DND-41 (cell line): ENCODE data around the gene CIP2A.

ENCODE experiments used
- ATAC-seq: fragments of 200-7000 bp; cut with Tn5 transposase; 3 replicates; pipeline ENCODE4 v1.9.1; 2021; ENCODE audit warnings: low read depth; ENCODE audit not compliant: insufficient read depth
- DNase-seq: peaks from one replicate; pipeline ENCODE4 v3.0.0-alpha.2; 2020
- H2AFZ ChIP-seq: 2 replicates; pipeline ENCODE4 v1.6.0; 2012; ENCODE audit warnings: low read depth, low read length
- H3K27ac ChIP-seq: 2 replicates; pipeline ENCODE4 v1.5.1; 2012; ENCODE audit warnings: low read length, inconsistent platforms
- H3K27me3 ChIP-seq: fragments of 200-600 bp; sonication (generic); 2 replicates; pipeline ENCODE4 v1.6.0; 2012; ENCODE audit warnings: low read length, mild to moderate bottlenecking, inconsistent platforms; ENCODE audit not compliant: insufficient read depth, poor library complexity
- H3K36me3 ChIP-seq: 2 replicates; pipeline ENCODE4 v1.5.1; 2012; ENCODE audit warnings: low read length, inconsistent platforms; ENCODE audit not compliant: insufficient read depth
- H3K4me1 ChIP-seq: 2 replicates; pipeline ENCODE4 v1.5.1; 2012; ENCODE audit warnings: mild to moderate bottlenecking, low read length; ENCODE audit not compliant: insufficient read depth
- H3K4me2 ChIP-seq: 2 replicates; pipeline ENCODE4 v1.6.0; 2012; ENCODE audit warnings: mild to moderate bottlenecking, moderate library complexity, low read length, inconsistent platforms; ENCODE audit not compliant: insufficient read depth
- H3K4me3 ChIP-seq, 2 experiments: fragments of 200-600 bp in 1 of 2; shearing (Covaris generic) in 1 of 2; 2 replicates each; pipeline ENCODE4 v1.5.1; 2012 to 2016; ENCODE audit warnings: inconsistent platforms in 2 of 2, low read length in 2 of 2, mild to moderate bottlenecking in 2 of 2, low read depth in 1 of 2, moderate library complexity in 1 of 2
- H3K79me2 ChIP-seq: 2 replicates; pipeline ENCODE4 v1.6.0; 2012; ENCODE audit warnings: low read length, inconsistent platforms; ENCODE audit not compliant: insufficient read depth
- H3K9ac ChIP-seq: 2 replicates; pipeline ENCODE4 v1.6.0; 2012; ENCODE audit warnings: low read depth, mild to moderate bottlenecking, inconsistent platforms, low read length, moderate library complexity
- H3K9me3 ChIP-seq: 2 replicates; pipeline ENCODE4 v1.5.1; 2012; ENCODE audit warnings: low read length, moderate library complexity, mild to moderate bottlenecking, inconsistent platforms; ENCODE audit not compliant: insufficient read depth, severe bottlenecking
- H4K20me1 ChIP-seq: 2 replicates; pipeline ENCODE4 v1.6.0; 2012; ENCODE audit warnings: low read length; ENCODE audit not compliant: insufficient read depth
- CTCF ChIP-seq: IDR thresholded peaks from 2 replicates; pipeline ENCODE4 v1.5.1; 2012; ENCODE audit warnings: borderline replicate concordance, low read length, moderate library complexity, mild to moderate bottlenecking; ENCODE audit not compliant: poor library complexity, severe bottlenecking; ENCODE audit errors: extremely low read depth
- EZH2 ChIP-seq: IDR thresholded peaks from 3 replicates; pipeline ENCODE4 v1.6.1; 2012; ENCODE audit warnings: borderline replicate concordance, low read depth, mild to moderate bottlenecking, moderate library complexity, low read length, inconsistent platforms; ENCODE audit not compliant: severe bottlenecking

CIP2A gene

GRCh38 chr3:108503722-108504121, 85.5 kb downstream of the CIP2A start:
- ATAC-seq (no peak), DNase-seq (no peak)
- H3K4me2 ChIP-seq: no peak overlapping the region
- no peaks in the 10 kb centered on the region for H3K9me3 ChIP-seq
- TF ChIP-seq EZH2 (no peak), CTCF (no peak)
- no peaks in the 10 kb centered on the region for H3K4me1 ChIP-seq
- no peaks in the 10 kb centered on the region for H3K79me2 ChIP-seq
- no peaks in the 10 kb centered on the region for H3K36me3 ChIP-seq
- H3K27ac ChIP-seq: no peak overlapping the region
- no peaks in the 10 kb centered on the region for H4K20me1 ChIP-seq
- no peak overlapping the region for H2AFZ ChIP-seq
- no peak overlapping the region for H3K4me3 ChIP-seq
- H3K9ac ChIP-seq: no peak overlapping the region
- H3K27me3 ChIP-seq: no peaks in the 10 kb centered on the region

GRCh38 chr3:108501535-108501934, 87.7 kb downstream of the CIP2A start:
- Histone ChIP-seq H3K27ac (no peak overlapping the region), H3K9ac (no peak overlapping the region), H3K36me3 (no peaks in the 10 kb centered on the region), H4K20me1 (no peaks in the 10 kb centered on the region), H2AFZ (no peak overlapping the region), H3K9me3 (no peaks in the 10 kb centered on the region), H3K4me1 (no peaks in the 10 kb centered on the region), H3K27me3 (no peaks in the 10 kb centered on the region), H3K4me2 (no peak overlapping the region), H3K4me3 (no peak overlapping the region), H3K79me2 (no peaks in the 10 kb centered on the region)
- DNase-seq (no peak), ATAC-seq (no peak)
- TF ChIP-seq CTCF (no peak), EZH2 (no peak)

- no peaks in the 10 kb centered on the region for H3K79me2 ChIP-seq
These were observed 88.5 kb downstream of the CIP2A start for GRCh38 chr3:108500728-108501127.

More at GRCh38 chr3:108500728-108501127, 88.5 kb downstream of the CIP2A start:
- no peaks in the 10 kb centered on the region for H3K27me3 ChIP-seq
- TF ChIP-seq EZH2: no peak
- TF ChIP-seq CTCF: no peak
- no peak overlapping the region for H3K27ac ChIP-seq
- no peaks in the 10 kb centered on the region for H4K20me1 ChIP-seq
- ATAC-seq: no peak
- no peak overlapping the region for H3K4me2 ChIP-seq
- no peak for DNase-seq
- no peak overlapping the region for H2AFZ ChIP-seq
- no peak overlapping the region for H3K9ac ChIP-seq
- H3K4me1 ChIP-seq: no peaks in the 10 kb centered on the region
- no peaks in the 10 kb centered on the region for H3K36me3 ChIP-seq
- H3K9me3 ChIP-seq: no peaks in the 10 kb centered on the region
- H3K4me3 ChIP-seq: no peak overlapping the region
